HG03432 (cell line): ENCODE results near the gene GRIA1.

Experiments used
- ATAC-seq: cut with Tn5 transposase; IDR thresholded peaks from one replicate; pipeline ENCODE4 v1.9.1; 2021; ENCODE audit warnings: mild to moderate bottlenecking, moderate library complexity; ENCODE audit not compliant: unreplicated experiment

The GRIA1 gene

DNA sequence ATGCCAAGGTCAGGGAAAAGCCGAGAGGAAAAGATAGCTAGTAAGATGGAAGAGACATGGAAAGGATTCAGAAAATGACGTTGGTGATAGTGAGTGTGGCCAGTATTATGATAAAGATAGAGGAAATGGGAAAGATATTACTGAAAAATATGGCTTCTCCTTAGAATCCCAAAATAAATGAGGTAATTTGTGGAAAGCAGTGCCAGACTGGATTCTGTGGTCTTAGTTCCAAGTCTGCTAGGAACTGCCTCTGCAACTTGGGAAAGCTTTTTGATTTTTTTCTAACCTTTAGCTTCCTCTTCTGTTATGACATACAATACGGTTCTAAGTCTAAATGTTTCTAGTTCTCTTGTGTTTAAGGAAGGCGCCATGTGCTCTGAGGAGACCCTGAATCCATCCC, 54.2 kb downstream of the GRIA1 start:
- ATAC-seq: no peak

- ATAC-seq: no peak
These were observed 56.1 kb downstream of the GRIA1 start for GRCh38 chr5:153546566-153546965.

DNA sequence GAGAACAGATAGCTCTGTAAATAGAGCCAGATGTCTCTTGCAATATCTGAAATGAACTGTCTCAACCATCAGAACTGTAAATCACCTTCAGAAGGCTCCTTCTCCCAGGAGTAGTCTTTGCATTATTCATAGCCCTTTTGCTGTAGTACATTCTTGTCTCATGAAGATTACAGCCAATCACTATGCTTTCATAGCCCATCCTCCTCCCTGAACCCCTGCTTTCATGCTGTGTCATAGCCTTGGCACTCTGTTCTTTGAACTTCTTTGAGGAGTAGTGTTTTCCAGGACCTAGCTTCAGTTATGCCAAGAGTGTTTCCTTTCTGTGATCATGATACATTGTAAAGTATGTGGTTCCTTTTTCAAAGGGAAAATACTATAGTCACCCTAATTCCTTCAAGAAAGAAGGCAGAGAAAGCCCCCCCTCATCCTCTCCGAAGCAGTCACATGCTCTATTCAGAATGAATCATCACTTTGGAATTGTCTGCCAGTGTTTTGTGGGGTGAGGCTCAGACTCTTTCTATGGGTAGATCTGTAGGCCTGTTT, 61.1 kb downstream of the GRIA1 start:
- ATAC-seq: no peak

DNA sequence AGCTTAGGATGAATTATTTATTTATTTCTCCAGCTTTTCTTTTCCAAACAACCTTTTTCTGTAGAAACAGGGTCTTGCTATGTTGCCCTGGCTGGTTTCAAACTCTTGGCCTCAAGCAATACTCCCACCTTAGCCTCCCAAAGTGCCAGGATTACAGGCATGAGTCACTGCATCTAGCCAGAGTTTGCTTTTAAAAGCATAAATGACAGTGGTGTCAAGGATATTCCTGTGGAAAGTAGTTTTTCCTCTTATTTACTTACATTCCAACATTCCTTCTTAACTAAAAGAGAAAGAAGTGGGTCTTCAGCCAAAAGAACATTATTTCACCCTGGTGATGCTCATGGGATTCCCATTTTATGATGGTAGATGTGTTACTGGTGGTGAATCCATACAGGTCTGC, 62.4 kb downstream of the GRIA1 start:
- ATAC-seq: no peak

DNA sequence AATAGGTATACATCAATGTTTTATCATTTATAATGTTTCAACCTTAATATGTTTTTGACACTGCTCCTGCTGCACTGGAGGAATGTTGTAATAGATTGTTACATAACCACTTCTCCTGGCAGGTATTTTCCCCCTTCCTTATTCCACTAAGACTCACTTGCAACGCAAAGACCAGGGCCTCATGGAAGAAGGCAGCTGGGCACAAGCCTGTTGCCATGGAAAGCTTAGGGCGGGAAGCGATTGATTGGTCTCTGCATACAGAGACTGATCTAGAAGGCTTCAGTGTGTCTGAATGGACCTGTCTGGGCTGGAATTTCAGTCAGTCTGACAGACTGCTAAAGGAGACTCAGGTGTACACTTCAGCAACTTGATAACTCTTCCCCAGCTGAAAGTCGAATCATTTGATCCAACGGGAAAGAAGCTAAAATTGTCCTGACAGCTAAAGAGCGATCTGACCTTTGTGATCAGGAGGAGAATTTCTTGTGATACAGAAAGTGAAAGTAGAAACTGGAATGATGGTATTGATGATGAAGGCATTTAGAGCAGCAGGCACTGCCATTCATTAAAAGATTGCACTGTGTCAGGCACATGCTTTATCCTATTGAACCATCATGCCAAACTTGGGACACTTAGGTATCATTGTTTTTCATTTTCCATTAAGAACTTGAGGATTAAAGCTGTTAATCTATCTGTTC, 65.1 kb downstream of the GRIA1 start:
- peak; percentile 50 for ATAC-seq

DNA sequence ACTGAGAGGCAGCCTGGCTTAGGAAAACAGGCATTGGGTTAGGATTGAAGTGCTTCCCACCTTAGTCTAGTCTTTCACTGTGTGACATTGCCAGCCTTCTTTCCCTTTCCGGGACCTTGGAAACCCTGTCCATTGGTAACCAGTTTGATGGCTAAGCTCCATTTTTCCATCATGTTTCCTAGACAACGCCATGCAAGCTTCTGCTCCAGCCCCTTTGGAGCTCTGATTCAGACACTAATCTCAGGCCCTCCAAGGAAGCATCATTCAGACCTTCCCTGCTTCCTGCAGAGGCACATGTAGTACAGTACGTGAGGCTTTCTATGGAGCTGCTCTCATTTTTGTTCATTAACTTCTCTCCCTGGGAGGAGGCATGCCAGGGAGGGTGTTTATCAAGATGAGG, 68.5 kb downstream of the GRIA1 start:
- no peak for ATAC-seq

- ATAC-seq: no peak
These were observed 69.5 kb downstream of the GRIA1 start for GRCh38 chr5:153559926-153560325.

GRCh38 chr5:153562189-153562588, 71.7 kb downstream of the GRIA1 start:
- no peak for ATAC-seq

DNA sequence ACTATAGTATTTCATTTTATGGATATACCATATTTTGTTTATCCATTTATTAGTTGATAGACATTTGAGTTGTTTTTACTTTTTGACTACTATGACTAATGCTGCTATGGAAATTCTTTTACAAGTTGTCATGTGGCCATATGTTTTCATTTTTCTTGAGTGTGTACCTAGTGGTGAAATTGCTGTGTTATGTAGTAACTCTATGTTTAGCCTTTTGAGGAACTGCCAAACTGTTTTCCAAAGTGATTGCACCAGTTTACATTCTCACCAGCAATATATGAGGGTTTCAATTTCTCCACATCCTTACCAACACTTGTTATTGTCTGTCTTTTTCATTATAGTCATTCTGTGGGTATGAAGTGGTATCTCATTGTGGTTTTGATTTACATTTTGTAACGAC, 75.4 kb downstream of the GRIA1 start:
- no peak for ATAC-seq

GRCh38 chr5:153569036-153569435, 78.6 kb downstream of the GRIA1 start:
- no peak for ATAC-seq

GRCh38 chr5:153571162-153571561, 80.7 kb downstream of the GRIA1 start:
- no peak for ATAC-seq

DNA sequence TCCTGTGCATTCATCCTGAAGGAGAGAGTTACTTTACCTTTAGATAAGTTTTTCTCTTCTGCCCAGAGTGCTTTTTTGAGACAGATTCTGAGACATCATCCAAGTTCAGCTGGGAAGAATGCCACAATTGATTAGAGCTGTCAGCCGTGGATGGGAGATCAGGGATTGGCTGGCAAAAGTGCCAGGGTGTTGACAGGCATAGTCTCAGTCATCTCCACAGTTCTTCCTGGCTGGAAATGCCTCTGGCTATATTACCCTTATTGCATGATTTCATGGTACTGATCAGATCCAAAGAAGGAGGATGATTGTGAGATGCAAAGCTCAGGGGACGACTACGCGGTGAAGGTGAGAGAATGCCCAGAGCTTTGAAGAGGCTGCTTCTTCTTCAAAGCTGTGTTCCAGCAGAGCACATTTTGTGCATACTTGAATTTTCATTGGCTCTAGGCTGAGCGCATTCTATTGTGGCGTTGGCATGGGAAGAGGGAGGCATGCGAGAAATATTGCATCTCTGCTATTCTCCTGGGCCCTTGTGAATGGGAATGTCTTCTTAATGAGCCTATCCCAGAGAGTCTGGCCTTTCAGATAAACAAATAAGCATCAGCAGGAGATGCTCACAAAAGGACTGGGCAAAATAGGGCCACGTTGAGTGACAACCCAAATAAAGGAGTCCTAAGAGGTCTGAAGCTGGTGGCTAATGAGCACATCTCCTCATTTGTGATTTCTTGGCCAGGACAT, 82.1 kb downstream of the GRIA1 start:
- no peak for ATAC-seq

- ATAC-seq: no peak
These were observed 83.0 kb downstream of the GRIA1 start for GRCh38 chr5:153573326-153574033.

- no peak for ATAC-seq
These were observed 93.9 kb downstream of the GRIA1 start for GRCh38 chr5:153584126-153584959.

GRCh38 chr5:153584960-153585359, 94.5 kb downstream of the GRIA1 start:
- no peak for ATAC-seq

GRCh38 chr5:153585622-153586277, 95.3 kb downstream of the GRIA1 start:
- no peak for ATAC-seq

- ATAC-seq: no peak
These were observed 101.6 kb downstream of the GRIA1 start for GRCh38 chr5:153592081-153592480.

DNA sequence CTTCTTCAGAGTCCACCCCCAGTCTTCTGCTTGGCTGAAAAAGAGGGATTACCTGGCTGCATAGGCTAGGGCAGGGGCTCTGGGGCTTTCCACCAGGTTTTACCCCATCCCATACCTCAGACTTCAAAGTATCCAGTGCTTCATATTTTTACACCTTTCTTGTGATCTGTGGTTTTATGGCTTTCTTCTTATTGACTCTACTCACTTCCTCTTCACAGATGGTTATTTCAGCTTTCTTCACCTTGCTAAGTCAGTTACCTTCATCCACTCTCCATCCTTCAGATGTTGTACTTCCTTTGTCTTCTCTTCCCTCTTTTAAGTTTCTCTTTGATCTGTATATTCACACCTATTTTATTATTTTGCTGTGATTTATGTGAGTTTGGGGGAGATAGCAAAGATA, 104.3 kb downstream of the GRIA1 start:
- ATAC-seq: peak; percentile 48

- peak; percentile 61 for ATAC-seq
These were observed 107.6 kb downstream of the GRIA1 start for GRCh38 chr5:153598099-153598498.

- ATAC-seq: peak; percentile 93
These were observed 110.9 kb downstream of the GRIA1 start for GRCh38 chr5:153601377-153601776.
